ENCODE measurements around the gene SNED1.

Gene SNED1

GRCh38 chr2:241049739-241050623 lies 51.6 kb downstream of the SNED1 start:
- DNase-seq: no peak

- DNase-seq: no peak
Measured at GRCh38 chr2:241050624-241051577, 52.5 kb downstream of the SNED1 start.

- DNase-seq: no peak
Measured at GRCh38 chr2:241051578-241052487, 53.4 kb downstream of the SNED1 start.

- no peak for DNase-seq
Measured at GRCh38 chr2:241052677-241053360, 54.4 kb downstream of the SNED1 start.

- DNase-seq: no peak
Measured at GRCh38 chr2:241053576-241054251, 55.3 kb downstream of the SNED1 start.

GRCh38 chr2:241061275-241061674 lies 62.9 kb downstream of the SNED1 start:
- no peak for DNase-seq

- DNase-seq: no peak
Measured at GRCh38 chr2:241062389-241063092, 64.1 kb downstream of the SNED1 start.

GRCh38 chr2:241063093-241063551 lies 64.7 kb downstream of the SNED1 start:
- no peak for DNase-seq

- DNase-seq: no peak
Measured at GRCh38 chr2:241063587-241063986, 65.2 kb downstream of the SNED1 start.

- DNase-seq: peak; percentile 12
Measured at GRCh38 chr2:241064008-241064801, 65.8 kb downstream of the SNED1 start.

- DNase-seq: no peak
Measured at GRCh38 chr2:241064802-241065354, 66.5 kb downstream of the SNED1 start.

GRCh38 chr2:241065355-241065803 lies 67.0 kb downstream of the SNED1 start:
- no peak for DNase-seq

- no peak for DNase-seq
Measured at GRCh38 chr2:241066171-241066892, 67.9 kb downstream of the SNED1 start.

GRCh38 chr2:241066893-241067341 lies 68.5 kb downstream of the SNED1 start:
- no peak for DNase-seq

- DNase-seq: no peak
Measured at GRCh38 chr2:241067501-241068135, 69.2 kb downstream of the SNED1 start.

GRCh38 chr2:241068136-241068941 lies 69.9 kb downstream of the SNED1 start:
- no peak for DNase-seq
